ENCODE measurements around the gene CXCL13. TPM values are rescaled to one million over a fixed set of nuclear protein-coding genes. Genes with fewer than 3 reads are reported as not detected.
A peak's percentile ranks its signal among the peaks of the same experiment; 100 is the strongest.

Gene CXCL13
- total and polyA plus RNA-seq, 9 donors: 0.24 to 3.1 (median 0.89) TPM; not detected in 5

DNA sequence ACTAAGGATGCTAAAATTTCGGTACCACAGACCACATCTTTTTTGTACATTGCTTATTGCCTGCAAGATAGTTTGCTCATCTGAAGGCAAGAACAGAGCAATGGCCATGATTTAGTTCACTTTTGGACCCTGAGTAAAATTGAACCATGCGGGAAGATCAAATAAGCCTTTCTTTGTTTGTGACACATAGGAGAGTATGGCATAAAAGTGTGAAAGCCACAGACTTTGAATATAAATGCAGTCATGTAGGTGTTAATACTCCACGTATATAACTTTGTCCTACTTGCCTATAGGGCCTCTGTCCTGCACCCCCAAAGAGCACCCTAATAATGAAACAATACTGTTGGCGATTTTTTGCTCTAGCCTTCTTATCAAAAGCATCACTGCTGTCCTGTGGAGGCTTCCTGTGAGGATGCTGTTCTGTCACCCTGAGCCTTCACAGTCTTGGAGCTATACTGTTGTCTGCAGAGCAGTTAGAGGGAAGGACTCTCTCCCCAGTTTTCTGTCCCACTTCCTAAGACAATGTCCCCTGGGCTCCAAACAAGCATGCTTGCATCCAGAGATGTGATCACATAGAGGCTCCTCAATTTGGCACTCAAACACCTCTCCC, 10.2 kb upstream of the CXCL13 start:
- Histone ChIP-seq H3K27ac (no peak overlapping the region), H3K4me1 (ENCODE audit: insufficient read depth) (no peaks in the 10 kb centered on the region), H3K9me3 (no peaks in the 10 kb centered on the region), H3K4me3 (no peak overlapping the region), H3K27me3 (no peaks in the 10 kb centered on the region), H3K36me3 (no peaks in the 10 kb centered on the region)
- TF ChIP-seq, protein P1, sequence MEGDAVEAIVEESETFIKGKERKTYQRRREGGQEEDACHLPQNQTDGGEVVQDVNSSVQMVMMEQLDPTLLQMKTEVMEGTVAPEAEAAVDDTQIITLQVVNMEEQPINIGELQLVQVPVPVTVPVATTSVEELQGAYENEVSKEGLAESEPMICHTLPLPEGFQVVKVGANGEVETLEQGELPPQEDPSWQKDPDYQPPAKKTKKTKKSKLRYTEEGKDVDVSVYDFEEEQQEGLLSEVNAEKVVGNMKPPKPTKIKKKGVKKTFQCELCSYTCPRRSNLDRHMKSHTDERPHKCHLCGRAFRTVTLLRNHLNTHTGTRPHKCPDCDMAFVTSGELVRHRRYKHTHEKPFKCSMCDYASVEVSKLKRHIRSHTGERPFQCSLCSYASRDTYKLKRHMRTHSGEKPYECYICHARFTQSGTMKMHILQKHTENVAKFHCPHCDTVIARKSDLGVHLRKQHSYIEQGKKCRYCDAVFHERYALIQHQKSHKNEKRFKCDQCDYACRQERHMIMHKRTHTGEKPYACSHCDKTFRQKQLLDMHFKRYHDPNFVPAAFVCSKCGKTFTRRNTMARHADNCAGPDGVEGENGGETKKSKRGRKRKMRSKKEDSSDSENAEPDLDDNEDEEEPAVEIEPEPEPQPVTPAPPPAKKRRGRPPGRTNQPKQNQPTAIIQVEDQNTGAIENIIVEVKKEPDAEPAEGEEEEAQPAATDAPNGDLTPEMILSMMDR (IDR thresholded peaks at IDR 0.05): no peak
- no peak for TF ChIP-seq EP300 (IDR thresholded peaks at IDR 0.05)
- TF ChIP-seq POLR2A (IDR thresholded peaks at IDR 0.05): no peak
- 88 to 95% (median 88%) methylated on average over 4 of the region's 4 CpGs for WGBS, 3 donors
- intact Hi-C loops (cut with DNase I): no loop called here
- no peak for DNase-seq

DNA sequence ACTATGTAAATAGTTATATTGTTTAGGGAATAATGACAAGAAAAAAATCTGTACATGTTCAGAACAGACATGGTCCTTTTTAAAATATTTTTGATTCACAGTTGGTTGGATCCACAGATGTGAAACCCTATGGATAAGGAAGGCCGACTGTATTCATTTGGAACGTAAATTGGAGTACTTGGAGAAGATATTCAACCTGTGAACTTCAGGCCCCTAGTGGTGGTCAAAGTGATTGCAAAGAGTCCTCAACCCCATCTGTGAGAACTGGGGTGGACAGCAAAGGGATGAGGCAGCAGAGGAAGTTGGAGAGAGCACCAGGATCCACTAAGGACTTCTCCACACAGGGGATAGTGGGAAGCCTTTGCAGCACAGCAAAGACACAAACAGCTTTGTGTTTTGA, 6.2 kb upstream of the CXCL13 start:
- H3K4me3 ChIP-seq: no peak overlapping the region
- TF ChIP-seq POLR2A (IDR thresholded peaks at IDR 0.05): no peak
- TF ChIP-seq EP300 (IDR thresholded peaks at IDR 0.05): no peak
- TF ChIP-seq, protein P1 (IDR thresholded peaks at IDR 0.05): no peak
- no peaks in the 10 kb centered on the region for H3K27me3 ChIP-seq
- no peak overlapping the region for H3K27ac ChIP-seq
- no peaks in the 10 kb centered on the region for H3K36me3 ChIP-seq
- DNase-seq: no peak
- intact Hi-C loops (cut with DNase I): no loop called here
- WGBS, 3 donors: 26 to 36% (median 27%) methylated on average over 2 of the region's 2 CpGs
- no peaks in the 10 kb centered on the region for H3K9me3 ChIP-seq
- no peaks in the 10 kb centered on the region for H3K4me1 ChIP-seq (ENCODE audit: insufficient read depth)

DNA sequence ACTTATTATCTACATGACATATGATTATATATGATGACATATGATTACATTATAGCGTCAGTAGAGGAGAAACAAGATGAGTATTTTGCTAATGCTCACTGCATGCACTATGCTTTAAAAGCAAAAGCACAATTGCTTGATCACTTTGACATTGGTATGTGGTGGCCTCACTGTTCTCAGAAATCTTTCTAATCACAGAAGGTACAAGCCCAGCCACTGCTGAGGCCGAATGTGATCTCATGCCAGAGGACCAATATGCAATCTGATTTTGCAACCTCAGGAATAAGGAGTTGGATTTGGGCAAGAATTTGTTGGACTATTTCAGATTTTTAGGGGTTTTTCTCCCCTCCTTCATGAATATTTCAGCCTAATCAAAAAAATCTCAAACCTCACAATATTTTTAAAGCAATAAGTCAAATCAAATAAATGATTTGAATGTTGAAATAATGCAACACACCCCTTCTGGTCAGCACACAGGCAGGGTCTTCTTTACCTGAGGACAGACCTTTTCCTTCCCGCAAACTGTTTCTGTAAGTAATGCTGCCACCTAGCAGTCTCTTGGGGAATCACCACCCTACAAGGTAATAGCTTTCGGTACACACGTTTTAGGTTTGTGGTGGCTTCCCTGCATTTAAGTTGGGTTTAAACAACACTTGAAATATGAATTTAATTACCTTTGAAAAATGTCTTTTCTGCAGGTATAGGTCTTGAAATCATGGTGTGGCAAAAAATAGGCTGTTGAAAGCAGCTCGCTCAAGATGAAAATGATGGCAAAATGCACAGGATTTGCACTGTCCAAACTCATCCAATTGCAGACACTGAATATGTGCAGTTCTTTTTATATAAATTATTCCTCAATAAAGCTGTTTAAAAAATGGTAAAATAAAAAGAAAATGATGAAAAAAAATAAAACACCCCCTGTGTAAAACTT, 4.8 kb upstream of the CXCL13 start:
- intact Hi-C loops (cut with DNase I): loop anchor here (5.0 to 10.0 kb wide), 2 partner anchors 213 to 216 kb away; no protein-coding TSS in a partner anchor
- no peak for DNase-seq
- 27 to 33% (median 29%) methylated on average over 6 of the region's 6 CpGs for WGBS, 3 donors
- no peaks in the 10 kb centered on the region for H3K27me3 ChIP-seq
- no peak overlapping the region for H3K4me3 ChIP-seq
- H3K9me3 ChIP-seq: no peaks in the 10 kb centered on the region
- no peaks in the 10 kb centered on the region for H3K36me3 ChIP-seq
- no peak overlapping the region for H3K27ac ChIP-seq
- no peaks in the 10 kb centered on the region for H3K4me1 ChIP-seq (ENCODE audit: insufficient read depth)
- TF ChIP-seq, protein P1 (IDR thresholded peaks at IDR 0.05): peak in 2 of 3 donors; percentile 19 to 50
- TF ChIP-seq EP300 (IDR thresholded peaks at IDR 0.05) (no peak), POLR2A (IDR thresholded peaks at IDR 0.05) (no peak)

DNA sequence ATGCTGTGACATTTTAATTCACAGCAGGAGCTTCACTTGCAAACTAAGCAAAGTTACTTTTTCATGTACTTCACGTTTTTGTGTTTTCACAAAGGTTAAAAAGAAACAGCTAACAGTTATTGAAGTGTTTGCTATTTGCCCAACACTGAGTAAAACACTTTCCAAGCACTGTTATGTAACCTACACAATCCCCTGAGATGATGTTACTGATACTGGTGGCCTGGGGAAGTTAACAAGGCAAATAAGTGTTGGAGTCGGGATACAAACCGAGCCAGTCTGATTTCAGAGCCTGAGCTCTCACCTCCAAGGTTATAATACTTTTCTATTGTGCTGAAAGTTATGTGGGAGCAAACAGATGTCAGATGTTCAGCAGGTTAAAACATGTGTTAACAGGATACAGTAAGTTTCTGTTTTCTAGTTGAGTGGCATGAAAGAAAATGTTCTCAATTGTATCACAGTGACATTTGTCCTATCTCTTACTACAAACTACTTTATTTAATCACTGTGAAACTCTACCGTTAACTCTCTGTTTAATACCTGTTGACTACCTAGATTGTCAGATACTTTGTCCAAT, 3.9 kb upstream of the CXCL13 start:
- Histone ChIP-seq H3K9me3 (no peaks in the 10 kb centered on the region), H3K36me3 (no peaks in the 10 kb centered on the region), H3K4me1 (ENCODE audit: insufficient read depth) (no peaks in the 10 kb centered on the region), H3K4me3 (no peak overlapping the region), H3K27ac (no peak overlapping the region), H3K27me3 (no peaks in the 10 kb centered on the region)
- intact Hi-C loops (cut with DNase I): loop anchor here (5.0 to 10.0 kb wide), 2 partner anchors 214 to 217 kb away; no protein-coding TSS in a partner anchor
- no peak for DNase-seq
- WGBS, 3 donors: 65 to 77% (median 65%) methylated on average over 4 of the region's 4 CpGs
- no peak for TF ChIP-seq POLR2A (IDR thresholded peaks at IDR 0.05)
